HG02938 (cell line): ENCODE results near the gene LGALS7.
"Not testable (repeated sequence)": the region's sequence is repeated elsewhere in the genome, so short reads cannot be mapped to it uniquely, and the experiment has no call there.

Source experiments
- ATAC-seq: cut with Tn5 transposase; IDR thresholded peaks from one replicate; pipeline ENCODE4 v1.9.1; 2021; ENCODE audit warnings: mild to moderate bottlenecking, moderate library complexity; ENCODE audit not compliant: unreplicated experiment

Gene LGALS7

GRCh38 chr19:38800577-38801347, 27.4 kb upstream of the LGALS7 start:
- no peak for ATAC-seq

DNA sequence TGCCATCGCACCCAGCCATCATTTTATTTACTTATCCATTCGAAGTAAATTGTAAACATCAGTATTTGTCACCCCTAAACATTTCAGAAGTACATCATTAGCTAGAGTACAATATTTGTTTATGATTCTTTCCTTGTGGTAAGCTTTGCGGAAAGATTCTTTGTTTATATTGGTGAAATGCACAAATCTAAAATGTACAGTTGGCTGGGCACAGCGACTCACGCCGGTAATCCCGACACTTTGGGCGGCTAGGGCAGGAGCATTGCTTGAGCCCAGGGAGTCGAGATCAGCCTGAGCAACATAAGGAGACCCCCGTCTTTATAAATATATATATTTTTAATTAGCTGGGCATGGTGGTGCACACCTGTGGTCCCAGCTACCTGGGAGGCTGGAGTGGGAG, 25.8 kb upstream of the LGALS7 start:
- ATAC-seq, result no peak

DNA sequence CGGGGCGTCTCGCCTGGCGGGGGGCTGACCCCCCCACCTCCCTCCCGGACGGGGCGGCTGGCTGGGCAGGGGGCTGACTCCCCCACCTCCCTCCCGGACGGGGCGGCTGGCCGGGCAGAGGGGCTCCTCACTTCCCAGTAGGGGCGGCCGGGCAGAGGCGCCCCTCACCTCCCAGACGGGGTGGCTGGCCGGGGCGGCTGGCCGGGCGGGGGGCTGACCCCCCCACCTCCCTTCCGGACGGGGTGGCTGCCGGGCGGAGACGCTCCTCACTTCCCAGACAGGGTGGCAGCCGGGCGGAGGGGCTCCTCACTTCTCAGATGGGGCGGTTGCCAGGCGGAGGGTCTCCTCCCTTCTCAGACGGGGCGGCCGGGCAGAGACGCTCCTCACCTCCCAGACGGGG, 24.5 kb upstream of the LGALS7 start:
- ATAC-seq, result not testable (repeated sequence)

DNA sequence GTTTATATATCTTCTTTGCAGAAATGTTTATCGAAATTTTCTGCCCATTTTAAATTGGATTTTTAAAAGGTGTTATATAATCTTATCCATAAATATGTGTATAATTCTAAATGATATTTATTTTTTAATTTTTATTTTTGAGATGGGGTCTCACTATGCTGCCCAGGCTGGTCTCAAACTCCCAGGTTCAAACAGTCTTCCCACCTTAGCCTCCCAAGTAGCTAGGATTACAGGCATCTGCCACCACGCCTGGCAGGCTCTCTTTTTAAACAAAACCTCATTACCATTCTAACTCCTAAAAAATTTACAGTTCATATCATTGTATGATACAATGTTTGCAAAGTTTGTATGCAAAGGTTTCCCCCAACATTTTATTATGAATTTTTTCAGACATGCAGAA, 22.8 kb upstream of the LGALS7 start:
- ATAC-seq, result no peak

GRCh38 chr19:38795549-38795948, 22.2 kb upstream of the LGALS7 start:
- ATAC-seq, result no peak

DNA sequence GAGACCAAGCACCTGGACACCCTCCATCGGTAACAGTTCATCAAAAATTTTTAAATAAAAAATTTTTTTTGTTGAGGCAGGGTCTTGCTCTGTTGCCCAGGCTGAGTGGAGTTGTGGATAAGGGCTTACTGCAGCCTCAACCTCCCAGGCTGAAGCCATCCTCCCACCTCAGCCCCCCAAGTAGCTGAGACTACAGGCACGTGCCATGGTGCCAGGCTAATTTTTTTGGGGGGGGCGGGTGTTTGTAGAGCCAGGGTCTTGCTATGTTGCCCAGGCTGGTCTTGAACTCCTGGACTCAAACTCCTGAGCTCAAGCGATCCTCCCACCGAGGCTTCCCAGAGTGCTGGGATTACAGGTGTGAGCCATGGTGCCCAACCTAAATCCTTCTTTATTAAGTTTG, 20.4 kb upstream of the LGALS7 start:
- ATAC-seq, result no peak

- no peak for ATAC-seq
Measured at GRCh38 chr19:38793177-38793576, 19.9 kb upstream of the LGALS7 start.

DNA sequence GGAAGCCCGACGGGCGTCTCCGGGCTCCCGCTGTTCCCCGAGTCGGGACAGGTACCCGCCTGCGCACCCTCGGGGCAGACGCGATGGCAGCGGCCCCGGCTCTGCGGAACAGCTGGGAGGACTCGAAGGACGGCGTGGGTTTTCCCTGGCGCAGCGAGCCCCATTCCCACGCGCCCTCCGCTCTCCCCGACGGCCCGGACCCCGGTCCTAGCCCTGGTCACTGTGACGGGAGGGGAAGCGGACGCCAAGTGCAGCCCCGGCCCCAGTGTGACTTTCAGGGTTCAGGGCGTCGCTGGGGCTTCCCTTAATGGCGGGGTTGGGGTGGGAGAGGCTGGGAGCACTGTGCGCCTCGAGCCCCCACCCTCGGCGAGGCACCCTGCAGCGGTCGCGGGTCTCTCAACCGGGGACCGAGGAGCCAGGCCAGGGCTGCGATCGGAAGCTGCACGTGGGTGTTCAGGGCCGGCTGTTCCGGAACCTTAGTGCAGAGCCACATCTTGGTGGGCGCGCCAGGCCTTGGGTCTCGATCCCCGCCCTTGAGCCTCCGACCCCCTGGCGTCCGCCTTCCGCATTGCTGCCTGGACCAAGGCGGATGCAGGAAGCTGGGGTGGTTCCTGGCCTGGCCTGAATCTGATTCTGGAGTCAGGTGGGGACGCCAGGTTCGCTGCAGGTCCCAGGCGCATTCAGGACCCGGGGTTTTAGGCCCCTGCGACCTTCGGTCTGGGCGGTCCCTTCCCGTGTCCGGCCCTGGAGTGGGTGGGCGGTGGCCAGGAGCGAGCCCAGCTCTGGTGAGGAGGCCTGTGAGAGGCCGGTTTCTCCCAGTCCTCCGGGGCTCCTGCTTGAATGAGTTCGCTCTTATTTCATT, 19.2 kb upstream of the LGALS7 start:
- ATAC-seq, result no peak

DNA sequence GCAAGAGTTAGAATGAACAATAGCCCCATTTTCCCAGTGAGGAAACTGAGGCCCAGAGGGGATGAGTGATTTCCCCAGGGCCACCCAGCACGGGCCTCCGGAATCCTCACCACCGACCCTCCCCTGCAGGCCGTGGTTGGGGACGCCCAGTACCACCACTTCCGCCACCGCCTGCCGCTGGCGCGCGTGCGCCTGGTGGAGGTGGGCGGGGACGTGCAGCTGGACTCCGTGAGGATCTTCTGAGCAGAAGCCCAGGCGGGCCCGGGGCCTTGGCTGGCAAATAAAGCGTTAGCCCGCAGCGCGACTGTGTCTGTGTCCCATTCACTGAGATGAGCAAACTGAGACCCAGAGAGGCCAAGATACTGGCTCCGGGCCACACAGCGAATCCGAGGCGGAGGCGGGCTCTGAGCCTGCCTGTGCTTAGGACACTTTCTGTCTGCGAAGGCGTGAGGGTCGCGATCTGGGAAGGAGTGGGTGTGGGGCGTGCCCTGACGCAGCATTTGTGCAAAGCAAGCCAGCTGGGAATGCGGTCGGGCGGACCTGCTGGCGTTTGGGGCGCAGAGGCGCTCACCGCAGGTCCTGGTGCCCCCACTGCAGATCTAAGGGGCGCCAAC, 18.2 kb upstream of the LGALS7 start:
- ATAC-seq, result not testable (repeated sequence)

DNA sequence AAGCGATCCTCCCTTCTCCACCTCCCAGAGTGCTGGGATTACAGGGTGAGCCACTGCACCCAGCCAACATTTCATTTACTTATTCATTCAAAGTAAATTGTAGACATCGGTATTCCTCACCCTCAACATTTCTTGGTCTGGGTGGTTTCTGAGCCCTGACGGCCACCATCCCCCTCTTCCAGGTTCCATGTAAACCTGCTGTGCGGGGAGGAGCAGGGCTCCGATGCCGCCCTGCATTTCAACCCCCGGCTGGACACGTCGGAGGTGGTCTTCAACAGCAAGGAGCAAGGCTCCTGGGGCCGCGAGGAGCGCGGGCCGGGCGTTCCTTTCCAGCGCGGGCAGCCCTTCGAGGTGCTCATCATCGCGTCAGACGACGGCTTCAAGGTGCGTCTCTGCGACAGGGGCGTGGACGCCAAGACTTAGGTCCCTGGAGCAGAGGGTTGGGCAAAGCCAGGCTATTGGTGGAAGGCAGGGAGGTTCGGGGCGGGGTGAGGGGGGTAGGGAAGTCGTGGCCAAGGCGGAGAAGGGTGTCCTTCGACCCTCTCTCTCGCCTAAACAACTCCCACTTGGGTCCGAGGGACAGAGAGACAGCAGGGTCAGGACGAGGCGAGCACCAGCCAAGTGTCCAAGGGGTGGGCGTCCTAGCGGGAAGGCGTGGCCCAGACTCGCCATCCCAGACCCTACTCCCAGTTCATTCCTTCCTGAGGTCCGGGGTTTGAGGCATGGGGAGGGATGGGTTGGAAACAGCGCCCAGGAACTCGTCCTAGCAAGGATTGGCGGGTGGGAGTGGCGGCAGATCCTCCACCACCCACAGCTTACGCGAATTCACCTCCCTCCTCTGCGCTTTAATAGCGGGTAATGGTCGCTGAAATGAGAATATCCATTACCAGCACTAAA, 17.4 kb upstream of the LGALS7 start:
- ATAC-seq, result not testable (repeated sequence)

GRCh38 chr19:38788478-38789243, 15.3 kb upstream of the LGALS7 start, which contains the start of gene LGALS7B:
Gene LGALS7B, plus strand, starts transcription at chr19:38789200. Its CDS starts 27 bp downstream, at chr19:38789227.
- ATAC-seq, result no peak

DNA sequence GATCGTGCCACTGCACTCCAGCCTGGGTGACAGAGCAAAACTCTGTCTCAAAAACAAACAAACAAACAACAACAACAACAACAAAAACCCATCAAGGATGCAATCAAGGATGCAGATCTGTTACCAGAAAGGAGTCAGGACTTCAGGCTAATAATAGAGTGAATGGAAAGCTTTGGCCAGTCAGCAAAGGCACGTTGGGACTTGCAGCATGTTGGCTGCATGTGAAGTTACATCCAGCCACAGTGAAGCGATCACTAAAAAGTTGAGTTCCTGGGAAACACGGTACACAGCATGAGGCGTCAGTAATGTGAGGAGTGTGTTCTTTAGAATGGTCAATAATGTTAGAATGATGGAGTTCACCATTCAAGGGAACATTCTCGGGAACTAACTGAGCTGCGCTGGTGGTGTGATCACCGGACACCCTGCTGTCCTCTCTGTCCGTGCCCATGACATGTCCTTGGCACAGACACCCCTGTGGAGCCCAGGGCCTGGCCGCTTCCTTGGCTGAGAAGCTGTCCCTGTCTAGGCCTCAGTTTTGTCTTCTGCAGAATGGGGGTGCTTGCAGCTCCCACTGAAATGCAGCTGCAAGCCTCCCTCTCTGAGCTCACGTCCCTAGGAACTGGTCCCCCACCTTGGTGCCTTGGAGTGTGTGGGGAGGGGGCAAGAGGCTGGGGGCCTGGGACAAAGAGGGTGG, 13.4 kb upstream of the LGALS7 start:
- ATAC-seq, result no peak

- not testable (repeated sequence) for ATAC-seq
Measured at GRCh38 chr19:38786061-38786460, 12.7 kb upstream of the LGALS7 start.

DNA sequence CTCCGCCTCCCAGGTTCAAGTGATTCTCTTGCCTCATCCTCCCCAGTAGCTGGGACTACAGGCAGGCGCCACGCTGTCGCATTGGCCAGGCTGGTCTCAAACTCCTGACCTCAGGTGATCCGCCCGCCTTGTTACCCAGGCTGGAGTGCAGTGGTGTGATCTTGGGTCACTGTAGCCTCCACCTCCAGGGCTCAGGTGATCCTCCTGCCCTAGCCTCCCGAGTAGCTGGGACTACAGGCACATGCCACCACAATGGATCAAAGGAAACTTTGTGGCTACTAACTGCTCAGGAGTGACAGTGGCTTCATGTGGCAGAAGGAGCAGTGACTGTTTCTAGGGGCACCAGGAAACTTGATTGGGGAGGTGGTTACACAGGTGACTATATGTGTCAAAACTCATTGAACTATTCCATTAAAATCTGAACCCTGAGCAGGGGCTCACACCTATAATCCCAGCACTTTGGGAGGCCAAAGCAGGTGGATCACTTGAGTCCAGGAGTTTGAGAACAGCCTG, 11.9 kb upstream of the LGALS7 start:
- no peak for ATAC-seq

DNA sequence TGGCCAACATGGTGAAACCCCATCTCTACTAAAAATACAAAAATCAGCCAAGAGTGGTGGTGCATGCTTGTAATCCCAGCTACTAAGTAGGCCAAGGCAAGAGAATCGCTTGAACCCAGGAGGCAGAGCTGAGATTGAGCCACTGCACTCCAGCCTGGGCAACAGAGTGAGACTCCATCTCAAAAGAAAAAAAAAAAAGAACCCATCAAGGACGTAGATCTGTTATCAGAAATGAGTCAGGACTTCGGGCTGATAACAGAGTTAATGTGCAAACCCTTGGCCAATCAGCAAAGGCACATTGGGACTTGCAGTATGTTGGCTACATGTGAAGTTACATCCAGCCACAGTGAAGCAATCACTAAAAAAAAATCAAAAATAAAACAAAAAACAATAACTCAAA, 10.9 kb upstream of the LGALS7 start:
- no peak for ATAC-seq

- not testable (repeated sequence) for ATAC-seq
Measured at GRCh38 chr19:38782212-38782611, 8.9 kb upstream of the LGALS7 start.

GRCh38 chr19:38781058-38781457, 7.7 kb upstream of the LGALS7 start:
- ATAC-seq, result no peak

DNA sequence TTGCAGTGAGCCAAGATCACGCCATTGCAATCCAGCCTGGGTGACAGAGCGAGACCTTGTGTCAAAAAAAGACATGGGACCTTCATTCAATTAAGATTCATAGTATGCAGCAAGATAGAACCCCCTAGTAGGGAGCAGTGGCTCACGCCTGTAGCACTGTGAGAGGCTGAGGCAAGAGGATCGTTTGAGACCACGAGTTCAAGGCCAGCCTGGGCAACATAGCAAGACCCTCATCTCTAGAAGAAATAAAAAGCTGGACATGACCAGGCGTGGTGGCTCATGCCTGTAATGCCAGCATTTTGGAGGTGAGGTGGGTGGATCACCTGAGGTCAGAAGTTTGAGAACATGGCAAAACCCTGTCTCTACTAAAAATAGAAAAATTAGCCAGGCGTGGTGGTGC, 7.1 kb upstream of the LGALS7 start:
- no peak for ATAC-seq

- no peak for ATAC-seq
Measured at GRCh38 chr19:38778733-38779132, 5.4 kb upstream of the LGALS7 start.
